HUDEP-2 (cell line): ENCODE results near the gene CD34.
"Not testable (repeated sequence)": the region's sequence is repeated elsewhere in the genome, so short reads cannot be mapped to it uniquely, and the experiment has no call there.

Source experiments
- DNase-seq, 76 experiments: peaks; one replicate each; lab custom pipeline; 2025; ENCODE audit not compliant: unreplicated experiment in 76 of 76; lab: John Stamatoyannopoulos, UW

The CD34 gene

GRCh38 chr1:207877914-207878313 lies 33.0 kb downstream of the CD34 start:
- not testable (repeated sequence) for DNase-seq

- DNase-seq = peak in 4 of 76 experiments; percentile 6 to 39 (median 24)
Observed at GRCh38 chr1:207876131-207876530, 34.8 kb downstream of the CD34 start.

DNA sequence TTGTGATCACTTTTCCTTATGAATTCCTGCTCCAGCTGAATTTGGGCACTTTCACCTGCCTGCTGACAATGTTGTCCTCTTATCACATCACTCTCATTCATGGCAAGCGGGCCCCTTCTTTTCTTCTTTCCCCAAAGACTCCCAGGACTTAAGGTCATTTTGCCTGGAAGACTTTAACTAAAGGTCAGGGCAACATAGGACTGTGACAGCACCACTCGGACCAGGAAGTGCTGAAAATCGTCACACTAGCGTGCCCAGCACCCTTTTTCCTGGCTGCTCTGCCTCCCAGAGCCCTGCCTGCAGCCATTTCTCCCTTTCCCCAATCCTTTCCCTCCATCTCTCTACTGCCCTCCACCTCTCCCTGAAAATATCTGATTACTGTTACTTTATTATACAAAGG lies 35.4 kb downstream of the CD34 start:
- DNase-seq = no peak

DNA sequence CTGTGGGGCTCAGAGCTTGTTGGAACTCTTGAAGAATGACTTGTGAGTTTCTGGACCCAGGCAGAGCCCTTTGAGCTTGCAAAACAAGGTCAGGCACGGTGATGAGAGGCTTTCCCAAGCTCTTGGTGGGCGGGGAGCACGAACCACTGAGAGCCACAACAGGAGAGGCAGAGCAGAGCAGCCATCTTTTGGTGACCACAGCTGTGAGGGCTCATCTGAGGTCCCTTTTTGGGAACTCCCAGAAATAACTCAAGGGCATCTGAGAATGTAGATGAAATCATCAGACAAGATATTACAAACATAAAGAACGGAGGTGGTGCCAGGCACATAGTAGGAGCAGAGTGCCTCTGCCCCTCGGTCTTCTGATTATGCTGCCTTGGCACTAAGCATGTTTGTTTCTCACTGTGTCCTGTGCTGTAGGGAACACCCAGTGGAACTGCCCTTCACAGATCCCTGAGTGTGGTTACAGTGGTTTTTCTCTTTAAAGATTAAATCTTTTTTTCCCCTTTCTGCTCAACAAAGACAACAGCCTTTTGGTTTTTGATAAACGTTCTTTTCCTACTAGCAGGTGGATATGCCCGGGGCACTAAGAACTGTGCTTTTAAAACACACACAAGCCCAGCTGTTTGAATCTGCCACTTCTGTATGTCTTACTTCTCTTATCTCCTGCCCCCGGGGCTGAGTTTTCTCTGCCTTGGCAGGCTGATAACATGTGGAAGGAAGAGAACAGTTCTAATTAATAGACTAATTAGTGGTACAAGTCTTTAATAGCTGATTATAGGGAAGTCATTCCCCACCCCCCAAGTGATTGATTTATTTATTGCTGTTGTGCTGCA lies 37.7 kb downstream of the CD34 start:
- DNase-seq = peak in 74 of 76 experiments; percentile 51 to 98 (median 83)

- peak in 51 of 76 experiments; percentile 27 to 84 (median 53) for DNase-seq
Observed at GRCh38 chr1:207872621-207873020, 38.3 kb downstream of the CD34 start.

DNA sequence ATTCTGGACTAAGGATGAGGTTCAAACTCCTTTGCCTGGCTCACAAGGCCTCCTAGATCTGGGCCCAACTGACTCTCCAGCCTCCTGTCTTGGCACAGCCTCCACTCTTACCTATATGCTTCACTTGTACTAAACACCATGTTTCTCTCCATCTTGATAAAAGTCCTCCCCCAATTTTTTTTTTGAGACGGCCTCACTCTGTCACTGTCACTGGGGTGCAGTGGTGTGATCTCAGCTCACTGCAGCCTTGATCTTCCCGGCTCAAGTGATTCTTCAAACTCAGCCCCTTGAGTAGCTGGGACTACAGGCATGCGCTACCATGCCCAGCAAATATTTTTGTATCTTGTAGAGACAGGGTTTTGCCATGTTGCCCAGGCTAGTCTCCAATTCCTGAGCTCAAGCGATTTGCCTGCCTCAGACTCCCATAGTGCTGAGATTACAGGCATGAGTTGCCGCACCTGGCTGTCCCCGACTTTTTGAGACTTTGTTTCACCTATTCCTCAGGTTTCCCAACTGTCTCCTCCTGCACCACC lies 39.7 kb downstream of the CD34 start:
- peak in 2 of 76 experiments; percentile 15 to 18 for DNase-seq

DNA sequence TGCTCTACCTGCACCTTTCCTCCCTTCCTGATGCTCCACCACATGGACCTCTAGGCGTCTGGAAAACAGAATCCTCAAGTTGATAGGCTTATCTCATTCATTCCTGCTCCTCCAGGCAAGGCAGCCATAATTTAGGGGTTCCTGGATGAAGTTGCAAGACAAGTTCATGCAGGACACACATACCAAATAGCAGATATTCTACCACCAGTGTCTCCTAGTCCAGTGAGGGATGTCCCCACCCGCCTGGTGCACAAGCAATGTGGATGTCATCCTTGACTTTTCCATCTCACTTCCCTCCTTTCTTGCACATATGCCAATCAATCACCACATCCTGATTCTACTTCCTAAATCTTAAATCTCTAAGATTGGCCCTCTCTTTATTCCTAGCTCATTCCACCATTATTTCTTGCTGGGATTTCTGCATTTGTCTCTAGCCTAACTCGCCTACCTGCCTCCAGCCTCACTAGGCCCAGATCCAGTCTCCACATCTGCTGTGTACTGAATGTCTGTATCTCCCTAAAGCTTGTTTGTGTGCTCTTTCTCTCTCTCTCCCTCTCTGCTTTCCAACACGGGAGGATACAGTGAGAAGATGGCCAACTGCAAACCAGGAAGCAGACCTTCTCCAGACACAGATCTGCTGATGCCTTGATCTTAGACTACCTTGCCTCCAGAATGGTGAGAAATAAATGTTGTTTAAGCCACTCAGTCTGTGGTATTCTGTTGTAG lies 40.5 kb downstream of the CD34 start:
- no peak for DNase-seq

- DNase-seq = no peak
Observed at GRCh38 chr1:207869859-207870258, 41.1 kb downstream of the CD34 start.

GRCh38 chr1:207868774-207869721 lies 41.9 kb downstream of the CD34 start:
- peak in 55 of 76 experiments; percentile 5 to 66 (median 44) for DNase-seq

- DNase-seq = peak in 64 of 76 experiments; percentile 18 to 84 (median 58)
Observed at GRCh38 chr1:207868251-207868773, 42.6 kb downstream of the CD34 start.

- peak in 36 of 76 experiments; percentile 12 to 60 (median 34) for DNase-seq
Observed at GRCh38 chr1:207867136-207868109, 43.5 kb downstream of the CD34 start.

- peak in 62 of 76 experiments; percentile 11 to 76 (median 47) for DNase-seq
Observed at GRCh38 chr1:207866471-207867135, 44.3 kb downstream of the CD34 start.

DNA sequence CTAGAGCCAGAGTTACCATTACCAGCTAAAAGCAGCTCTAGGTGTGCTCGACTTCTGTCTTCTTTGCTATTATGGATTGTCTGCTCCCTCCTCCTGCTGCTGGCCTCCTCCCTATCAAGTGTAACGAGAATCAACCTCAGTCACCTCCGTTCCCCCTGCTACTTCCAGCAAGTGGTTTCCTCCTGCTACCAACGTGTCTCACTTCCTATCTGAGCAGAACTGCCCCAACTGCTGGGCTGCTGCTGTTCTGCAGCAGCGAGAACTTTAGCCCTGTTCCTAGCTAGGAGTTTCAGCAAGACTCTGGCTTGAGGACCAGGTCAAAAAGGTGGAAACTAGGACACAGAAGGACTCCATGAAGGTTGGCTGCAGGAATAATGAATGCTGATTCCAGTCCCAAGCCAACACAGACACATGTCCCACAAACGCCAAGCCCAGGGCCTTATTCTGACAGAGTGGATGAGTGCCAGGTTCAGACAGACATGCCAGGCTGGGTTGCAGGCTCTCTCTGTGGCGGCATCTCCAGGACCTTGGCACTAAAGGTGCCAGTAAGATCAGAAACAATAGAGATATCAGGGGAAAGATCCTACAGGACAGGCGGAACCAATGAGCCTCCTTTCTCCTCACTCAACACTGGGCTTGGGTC lies 46.9 kb downstream of the CD34 start:
- peak in 47 of 76 experiments; percentile 11 to 73 (median 40) for DNase-seq

- DNase-seq = no peak
Observed at GRCh38 chr1:207862241-207862787, 48.6 kb downstream of the CD34 start.

DNA sequence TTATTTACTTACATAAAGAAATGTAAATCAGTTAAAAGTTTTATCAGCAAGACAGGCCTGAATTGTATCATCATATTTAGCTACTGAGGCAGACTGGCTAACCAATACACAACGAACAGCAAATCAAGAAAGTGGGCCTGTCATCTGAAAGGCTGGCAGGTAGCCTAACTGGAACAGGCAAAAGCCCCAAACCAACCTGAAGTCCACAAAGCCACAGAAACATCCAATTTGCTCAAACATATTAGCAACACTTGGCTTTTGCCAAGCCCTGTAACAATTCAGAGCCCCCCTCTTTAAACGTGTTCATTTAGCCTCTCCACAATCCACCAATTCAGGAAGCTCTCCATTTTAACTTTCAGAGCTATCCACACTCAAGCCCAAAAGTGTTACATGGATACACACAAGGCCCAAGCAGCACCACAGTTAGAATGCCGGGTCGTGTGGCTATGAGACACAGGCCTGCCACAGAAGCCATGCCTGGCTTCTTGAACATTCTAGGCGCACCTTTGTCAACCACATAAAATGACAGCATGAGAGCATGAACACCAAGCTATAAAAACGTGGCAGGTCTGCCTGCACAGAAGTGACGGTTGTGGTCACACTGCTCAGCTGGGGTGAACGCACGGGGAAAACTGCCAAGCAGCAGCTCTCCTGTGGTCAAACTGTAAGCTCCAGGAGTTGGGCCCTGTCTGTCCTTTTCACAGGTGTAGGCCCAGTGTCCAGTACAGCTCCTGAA lies 49.3 kb downstream of the CD34 start:
- DNase-seq = peak in 29 of 76 experiments; percentile 11 to 61 (median 31)

GRCh38 chr1:207860531-207860930 lies 50.4 kb downstream of the CD34 start:
- no peak for DNase-seq

GRCh38 chr1:207858806-207859205 lies 52.1 kb downstream of the CD34 start:
- no peak for DNase-seq
